HepG2 (cell line): Measurements from ENCODE around the gene CES2. TPM values are rescaled to one million over a fixed set of nuclear protein-coding genes. Genes with fewer than 3 reads are reported as not detected.
A peak's percentile ranks its signal among the peaks of the same experiment; 100 is the strongest.

Experiments
- ATAC-seq: fragments of 200-7000 bp; cut with Tn5 transposase; 3 replicates; pipeline ENCODE4 v1.9.1; 2020; ENCODE audit warnings: mild to moderate bottlenecking, moderate library complexity
- BruUV-seq: library from RNA; stranded (reverse); fragments of 400-500 nt; replicated peaks from 2 replicates; lab custom pipeline; 2021; lab: Mats Ljungman, UMichigan
- CTCF ChIA-PET: fragments of 300-600 bp; formaldehyde crosslinking; extraction: SDS; loops from one replicate; lab custom pipeline; 2021; ENCODE audit warnings: low total read pairs, inconsistent platforms, low intra/inter-chr PET ratio; lab: Yijun Ruan, JAX
- POLR2A ChIA-PET: fragments of 350-600 bp; sonication (Branson Sonifier 250); formaldehyde crosslinking; loops from one replicate; lab custom pipeline; 2020; ENCODE audit warnings: antibody characterized with exemption, inconsistent platforms; lab: Yijun Ruan, JAX
- DNase-seq: peaks from one replicate; pipeline ENCODE4 v3.0.0-alpha.2; 2015; ENCODE audit warnings: low spot score
- FAIRE-seq: peaks from 3 replicates; lab custom pipeline; 2011; peaks lifted over from hg19 to GRCh38; lab: Jason Lieb, UNC
- H2AFZ ChIP-seq: one replicate; pipeline ENCODE4 v1.6.1; 2011; ENCODE audit warnings: low read length, inconsistent platforms
- H3K27ac ChIP-seq: fragments of 300-600 bp; 3 replicates; pipeline ENCODE4 v1.8.0; 2011; ENCODE audit warnings: mixed run types, mild to moderate bottlenecking, mixed read lengths, low read length, inconsistent platforms; ENCODE audit not compliant: insufficient read depth; ENCODE audit errors: extremely low read length
- H3K27me3 ChIP-seq, 2 experiments: fragments of 200-600 bp in 1 of 2; 2 replicates in 1 of 2; 3 replicates in 1 of 2; pipeline versions ENCODE4 v1.6.0 to v1.8.0; 2011; ENCODE audit warnings: low read length in 2 of 2, mild to moderate bottlenecking in 2 of 2, moderate library complexity in 2 of 2, inconsistent platforms in 1 of 2; ENCODE audit not compliant: insufficient read depth in 2 of 2, control insufficient read depth in 1 of 2
- H3K36me3 ChIP-seq, 2 experiments: fragments of 200-600 bp in 1 of 2; replicated peaks in 1 of 2; 2 replicates in 1 of 2; 3 replicates in 1 of 2; pipeline versions ENCODE4 v1.5.1 to v1.8.0; 2011; ENCODE audit warnings: low read length in 2 of 2, inconsistent platforms in 1 of 2; ENCODE audit not compliant: insufficient read depth in 2 of 2, control insufficient read depth in 1 of 2
- H3K4me1 ChIP-seq: 2 replicates; pipeline ENCODE4 v1.5.1; 2012; ENCODE audit warnings: low read length, inconsistent platforms; ENCODE audit not compliant: insufficient read depth
- H3K4me2 ChIP-seq: 2 replicates; pipeline ENCODE4 v1.6.0; 2011; ENCODE audit warnings: low read depth, low read length, inconsistent platforms
- H3K4me3 ChIP-seq, 3 experiments: fragments of 200-600 bp in 1 of 3; sonication (generic), shearing (Covaris generic) in 1 of 3; replicated peaks in 1 of 3; 2 replicates each; pipeline ENCODE4 v1.5.1; 2011 to 2016; ENCODE audit warnings: low read length in 3 of 3, inconsistent platforms in 2 of 3, low read depth in 2 of 3, mild to moderate bottlenecking in 2 of 3, control low read depth in 1 of 3, mixed read lengths in 1 of 3; ENCODE audit not compliant: insufficient read depth in 1 of 3
- H3K79me2 ChIP-seq: one replicate; pipeline ENCODE4 v1.6.1; 2011; ENCODE audit warnings: low read length, inconsistent platforms; ENCODE audit not compliant: insufficient read depth
- H3K9ac ChIP-seq: 2 replicates; pipeline ENCODE4 v1.6.0; 2011; ENCODE audit warnings: mild to moderate bottlenecking, low read depth, low read length, inconsistent platforms; ENCODE audit not compliant: insufficient read depth
- H3K9me3 ChIP-seq: 2 replicates; pipeline ENCODE4 v1.5.1; 2012; ENCODE audit warnings: mild to moderate bottlenecking, low read length
- H4K20me1 ChIP-seq: 2 replicates; pipeline ENCODE4 v1.6.0; 2011; ENCODE audit warnings: inconsistent platforms, mild to moderate bottlenecking, low read length, moderate library complexity; ENCODE audit not compliant: insufficient read depth
- FOXC1 ChIP-seq: sonication (generic); formaldehyde crosslinking; IDR thresholded peaks from 2 replicates; pipeline ENCODE4 v1.8.0; 2022; ENCODE audit warnings: mild to moderate bottlenecking, missing genetic modification reagents, borderline replicate concordance
- GABPA ChIP-seq, 2 experiments: IDR thresholded peaks; 2 replicates each; pipeline ENCODE4 v1.6.1; 2011 to 2016; ENCODE audit warnings: low read depth in 2 of 2, low read length in 1 of 2, missing biosample characterization in 1 of 2, missing genetic modification characterization in 1 of 2
- IKZF4 ChIP-seq: sonication (generic); formaldehyde crosslinking; IDR thresholded peaks from 2 replicates; pipeline ENCODE4 v1.5.1; 2020; ENCODE audit warnings: borderline replicate concordance, mild to moderate bottlenecking, low read depth, missing genetic modification reagents; ENCODE audit errors: not compliant biosample characterization
- KDM6A ChIP-seq: IDR thresholded peaks from 2 replicates; pipeline ENCODE4 v1.6.1; 2016; ENCODE audit warnings: low read depth
- ZBTB33 ChIP-seq: sonication (generic); formaldehyde crosslinking; IDR thresholded peaks from 2 replicates; pipeline ENCODE4 v1.4.0; 2020; ENCODE audit warnings: missing genetic modification reagents
- ZMAT5 ChIP-seq: sonication (generic); formaldehyde crosslinking; IDR thresholded peaks from 2 replicates; pipeline ENCODE4 v1.5.0; 2020; ENCODE audit warnings: mild to moderate bottlenecking, low read depth, missing genetic modification reagents, borderline replicate concordance
- ZNF124 ChIP-seq: sonication (generic); formaldehyde crosslinking; IDR thresholded peaks from 2 replicates; pipeline ENCODE4 v1.4.0; 2020; ENCODE audit warnings: missing genetic modification reagents
- ZNF251 ChIP-seq: sonication (generic); formaldehyde crosslinking; IDR thresholded peaks from 2 replicates; pipeline ENCODE4 v1.9.0; 2021; ENCODE audit warnings: mild to moderate bottlenecking, missing genetic modification reagents
- ZNF280B ChIP-seq: sonication (generic); formaldehyde crosslinking; IDR thresholded peaks from 2 replicates; pipeline ENCODE4 v1.5.0; 2020; ENCODE audit warnings: missing genetic modification reagents, mild to moderate bottlenecking, borderline replicate concordance
- WGBS: methylation state at CpG from one replicate; pipeline ENCODE4 v1.1.6; 2017; ENCODE audit warnings: low lambda C conversion rate; 5-methylcytosine and 5-hydroxymethylcytosine counted together
- in situ Hi-C: cut with HindIII; loops from 2 replicates; pipeline ENCODE4 v1.10.0; 2017; ENCODE audit warnings: low pct_unique_long_range_greater_than_20kb; ENCODE audit not compliant: extremely low pct_ligation_motif_present
- intact Hi-C: fragments of 100-400 bp; cut with micrococcal nuclease; formaldehyde crosslinking; loops from one replicate; pipeline ENCODE4 v1.10.0; 2022; ENCODE audit not compliant: unreplicated experiment
- polyA plus RNA-seq, 8 experiments: library from polyadenylated mRNA; depleted of rRNA in 3 of 8; stranded (reverse) in 7 of 8; unstranded in 1 of 8; fragments of >200 nt; fragmentation: Illumina TruSeq in 4 of 8; extraction: Trizol in 4 of 8; gene quantifications; 2 replicates each; pipeline versions ENCODE4 v1.2.1 to v1.2.3, GENCODE V29; 2011 to 2016; ENCODE audit warnings: low read depth in 4 of 8, missing spikeins in 1 of 8, mixed read lengths in 1 of 8; ENCODE audit not compliant: insufficient read depth in 1 of 8
- total RNA-seq, 5 experiments: library from RNA; depleted of rRNA; stranded (reverse); fragments of >200 nt; fragmentation: Illumina TruSeq; extraction: Trizol; gene quantifications; 2 replicates each; pipeline ENCODE4 v1.2.3, GENCODE V29; 2016; ENCODE audit warnings: low read depth in 1 of 5

CES2 gene
- total and polyA plus RNA-seq, 2 of the 13 experiments (the other 11 are each of a cell fraction or from before 2014, with no cell fraction given) = 50.6 to 63.8 TPM

GRCh38 chr16:66910175-66910940, 25.0 kb upstream of the CES2 start:
- no peaks in the 10 kb centered on the region for H3K79me2 ChIP-seq
- H3K27me3 ChIP-seq = no peaks in the 10 kb centered on the region; a peak in 1 of 5 replicates
- no peaks in the 10 kb centered on the region for H4K20me1 ChIP-seq
- peaks cover 42% of the 10 kb centered on the region for H3K4me1 ChIP-seq
- intact Hi-C loops = no loop called here
- no peak overlapping the region for H3K4me2 ChIP-seq
- no peak overlapping the region for H3K9ac ChIP-seq
- WGBS = 41% methylated on average over 12 of the region's 14 CpGs
- TF ChIP-seq ZBTB33 (CRISPR knock-in tag) (no peak), ZNF124 (no peak), ZNF251 (no peak), FOXC1 (CRISPR knock-in tag) (no peak), GABPA (IDR thresholded peaks at IDR 0.05; ENCODE audit: low read depth, low read length) (0 out of 2 replicates have a peak, but pooled peaks have one; percentile 18), GABPA (CRISPR knock-in tag; IDR thresholded peaks at IDR 0.05; ENCODE audit: low read depth) (no peak), ZMAT5 (CRISPR knock-in tag) (no peak), KDM6A (CRISPR knock-in tag) (no peak), IKZF4 (CRISPR knock-in tag) (no peak), ZNF280B (CRISPR knock-in tag) (0 out of 2 replicates have a peak, but pooled peaks have one; percentile 53)
- TF ChIP-seq, all 625 proteins: peak for 2
- FAIRE-seq (no peak), DNase-seq (no peak), ATAC-seq (no peak)
- Histone ChIP-seq H3K36me3 (no peaks in the 10 kb centered on the region), H2AFZ (no peak overlapping the region), H3K27ac (no peak overlapping the region), H3K4me3 (no peak overlapping the region), H3K9me3 (no peaks in the 10 kb centered on the region)
- ChIA-PET POLR2A (interaction anchor here (1.2 to 2.2 kb wide), 7 partner anchors 8 to 30 kb away, joined by 3 to 15 read pairs (median 5); partner anchors contain the start of genes CDH16, CIAO2B and PDP2), CTCF (interaction anchor here (1.7 kb wide), 1 partner anchor 15 kb away, joined by 10 read pairs; no protein-coding TSS in a partner anchor)
- in situ Hi-C loops = no loop called here
- BruUV-seq = no TSS peak
